ENCODE measurements around the gene IGF1R. TPM values are rescaled to one million over a fixed set of nuclear protein-coding genes. Genes with fewer than 3 reads are reported as not detected.

The IGF1R gene
- total RNA-seq, 1 donor from 2014 or later, result 28.2 TPM

- DNase-seq (ENCODE audit: low read depth, low spot score), result no peak
These were observed 524 bp downstream of the IGF1R start for GRCh38 chr15:98648654-98649471.

GRCh38 chr15:98649472-98650416, 1.4 kb downstream of the IGF1R start:
- DNase-seq (ENCODE audit: low read depth, low spot score), result no peak

- no peak for DNase-seq (ENCODE audit: low read depth, low spot score)
These were observed 2.2 kb downstream of the IGF1R start for GRCh38 chr15:98650417-98651035.

- no peak for DNase-seq (ENCODE audit: low read depth, low spot score)
These were observed 2.7 kb downstream of the IGF1R start for GRCh38 chr15:98651036-98651481.

- no peak for DNase-seq (ENCODE audit: low read depth, low spot score)
These were observed 3.4 kb downstream of the IGF1R start for GRCh38 chr15:98651581-98652220.

- DNase-seq (ENCODE audit: low read depth, low spot score), result no peak
These were observed 5.3 kb downstream of the IGF1R start for GRCh38 chr15:98653686-98654085.

- no peak for DNase-seq (ENCODE audit: low read depth, low spot score)
These were observed 6.5 kb downstream of the IGF1R start for GRCh38 chr15:98654790-98655360.

GRCh38 chr15:98655732-98656131, 7.4 kb downstream of the IGF1R start:
- no peak for DNase-seq (ENCODE audit: low read depth, low spot score)

- no peak for DNase-seq (ENCODE audit: low read depth, low spot score)
These were observed 9.4 kb downstream of the IGF1R start for GRCh38 chr15:98657721-98658120.

- no peak for DNase-seq (ENCODE audit: low read depth, low spot score)
These were observed 10.7 kb downstream of the IGF1R start for GRCh38 chr15:98658831-98659699.

GRCh38 chr15:98660055-98660454, 11.7 kb downstream of the IGF1R start:
- DNase-seq (ENCODE audit: low read depth, low spot score), result no peak

- DNase-seq (ENCODE audit: low read depth, low spot score), result no peak
These were observed 14.7 kb downstream of the IGF1R start for GRCh38 chr15:98663045-98663444.

- no peak for DNase-seq (ENCODE audit: low read depth, low spot score)
These were observed 15.3 kb downstream of the IGF1R start for GRCh38 chr15:98663606-98664005.

- DNase-seq (ENCODE audit: low read depth, low spot score), result no peak
These were observed 18.1 kb downstream of the IGF1R start for GRCh38 chr15:98666441-98666840.

- DNase-seq (ENCODE audit: low read depth, low spot score), result no peak
These were observed 18.5 kb downstream of the IGF1R start for GRCh38 chr15:98666841-98667240.

- no peak for DNase-seq (ENCODE audit: low read depth, low spot score)
These were observed 19.3 kb downstream of the IGF1R start for GRCh38 chr15:98667521-98668179.

- no peak for DNase-seq (ENCODE audit: low read depth, low spot score)
These were observed 20.4 kb downstream of the IGF1R start for GRCh38 chr15:98668566-98669308.

GRCh38 chr15:98669638-98670037, 21.3 kb downstream of the IGF1R start:
- DNase-seq (ENCODE audit: low read depth, low spot score), result no peak

Measured in pulmonary artery endothelial cell (primary cell).